Fibroblast of gingiva (primary cell): ENCODE results near the gene UBALD1.

Experiments
- DNase-seq: peaks from one replicate; pipeline ENCODE4 v3.0.0-alpha.2; 2011; ENCODE audit warnings: low read depth

The UBALD1 gene

GRCh38 chr16:4616047-4616811 is 1.5 kb upstream of the UBALD1 start:
- peak; percentile 100 for DNase-seq

DNA sequence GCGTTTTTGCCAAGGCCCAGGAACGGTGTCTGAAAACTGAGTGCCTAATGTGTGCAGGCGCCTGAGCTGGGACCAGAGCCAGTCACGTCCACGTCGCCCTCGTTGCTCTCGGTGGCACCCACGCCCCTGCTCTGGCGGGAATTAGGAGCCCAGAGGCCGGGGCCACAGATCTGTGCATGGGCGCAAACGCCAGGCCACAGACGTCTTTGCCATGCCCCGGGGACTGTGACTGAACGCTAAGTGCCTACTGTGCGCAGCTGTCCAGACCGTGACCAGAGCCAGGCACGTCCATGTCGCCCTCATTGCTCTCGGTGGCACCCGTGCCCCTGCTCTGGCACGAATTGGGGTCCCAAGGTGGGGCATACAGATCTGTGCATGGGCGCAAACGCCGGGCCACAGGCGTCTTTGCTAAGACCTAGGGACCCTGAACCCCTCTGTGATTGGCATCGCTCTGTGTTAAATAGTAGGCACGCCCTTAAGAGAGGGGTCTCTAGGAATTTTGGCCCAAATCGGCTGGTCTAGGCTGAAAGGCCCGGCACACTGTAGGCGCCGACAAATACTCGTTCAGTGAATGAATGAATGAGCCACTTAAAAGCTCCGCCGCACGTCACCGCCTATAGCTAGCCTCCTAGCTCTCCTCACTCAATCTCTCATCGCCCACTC is 827 bp upstream of the UBALD1 start:
- no peak for DNase-seq

DNA sequence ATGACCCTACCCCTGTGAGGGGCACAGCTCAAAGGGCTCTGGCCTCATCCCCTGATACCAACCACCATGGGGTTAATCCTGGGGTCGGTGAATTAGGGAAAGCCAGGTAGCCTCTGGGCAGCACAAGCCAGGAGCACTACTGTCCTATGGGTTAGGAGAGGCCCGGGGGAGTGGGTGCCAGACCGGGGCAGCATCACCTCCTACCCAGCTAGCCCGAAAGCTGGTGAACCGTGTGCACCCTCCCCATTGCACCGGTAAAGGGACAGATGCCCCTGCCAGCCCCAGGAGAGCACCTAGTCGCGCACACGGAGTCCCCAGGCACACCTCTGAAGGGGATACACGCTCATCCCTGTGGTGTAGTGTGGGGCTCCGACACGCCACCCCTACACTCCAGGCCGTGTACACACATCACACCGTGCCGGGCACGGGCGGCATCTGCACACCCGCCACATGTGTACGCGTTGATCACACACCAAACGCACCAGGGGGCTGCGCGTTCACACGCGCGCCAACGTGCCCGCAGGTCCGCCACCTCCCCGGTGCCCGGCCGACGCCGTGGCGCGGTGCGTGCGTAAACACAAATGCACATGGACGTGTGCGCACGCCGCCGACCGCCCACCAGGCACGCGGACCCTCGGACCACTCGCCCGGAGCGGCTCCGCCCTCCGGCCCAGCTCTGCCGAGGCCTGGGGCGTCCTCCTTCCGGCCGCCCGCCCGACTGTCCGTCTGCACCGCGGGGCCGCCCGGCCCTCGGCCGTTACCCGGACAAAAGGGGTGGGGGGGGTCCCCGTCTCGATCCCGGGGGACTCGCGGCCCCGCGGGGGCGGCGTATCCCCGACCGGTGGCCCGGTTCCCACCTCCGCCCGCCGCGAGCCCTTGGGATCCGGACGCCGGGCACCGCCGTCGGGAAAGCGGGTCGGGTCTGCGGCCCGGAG is 785 bp downstream of the UBALD1 start:
- peak; percentile 21 for DNase-seq

DNA sequence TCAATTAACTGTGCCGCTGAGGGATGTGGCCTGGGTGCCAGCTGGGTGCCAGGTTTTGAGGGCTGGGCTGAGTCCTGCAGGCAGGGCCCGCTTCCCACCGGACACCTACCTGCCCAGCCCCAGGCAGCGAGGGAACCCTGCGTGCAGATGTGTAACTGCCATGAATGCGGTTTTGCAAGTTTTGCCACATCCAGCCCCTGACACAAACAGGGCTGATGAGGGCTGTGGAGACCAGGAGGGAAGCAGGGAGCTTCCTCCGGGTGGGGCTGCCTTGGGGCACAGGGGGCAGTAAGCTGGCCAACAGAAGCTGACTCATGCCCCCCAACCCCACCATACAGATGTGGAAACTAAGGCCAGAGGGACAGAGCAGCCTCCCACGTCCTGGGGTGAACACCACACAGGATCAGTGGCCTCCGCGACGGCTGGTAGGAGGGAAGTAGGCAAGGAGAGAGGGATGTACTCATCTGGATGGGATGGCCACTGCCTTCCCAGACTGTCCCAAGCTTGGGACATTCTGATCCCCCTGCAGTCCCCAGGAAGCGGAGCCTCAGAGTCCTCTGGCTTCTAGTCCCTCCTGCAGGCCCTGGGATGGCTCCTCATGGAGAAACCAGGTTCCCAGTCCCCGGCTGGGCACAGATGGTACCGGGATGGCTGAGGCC is 1.6 kb downstream of the UBALD1 start:
- no peak for DNase-seq

GRCh38 chr16:4612474-4612931 is 2.2 kb downstream of the UBALD1 start:
- no peak for DNase-seq

DNA sequence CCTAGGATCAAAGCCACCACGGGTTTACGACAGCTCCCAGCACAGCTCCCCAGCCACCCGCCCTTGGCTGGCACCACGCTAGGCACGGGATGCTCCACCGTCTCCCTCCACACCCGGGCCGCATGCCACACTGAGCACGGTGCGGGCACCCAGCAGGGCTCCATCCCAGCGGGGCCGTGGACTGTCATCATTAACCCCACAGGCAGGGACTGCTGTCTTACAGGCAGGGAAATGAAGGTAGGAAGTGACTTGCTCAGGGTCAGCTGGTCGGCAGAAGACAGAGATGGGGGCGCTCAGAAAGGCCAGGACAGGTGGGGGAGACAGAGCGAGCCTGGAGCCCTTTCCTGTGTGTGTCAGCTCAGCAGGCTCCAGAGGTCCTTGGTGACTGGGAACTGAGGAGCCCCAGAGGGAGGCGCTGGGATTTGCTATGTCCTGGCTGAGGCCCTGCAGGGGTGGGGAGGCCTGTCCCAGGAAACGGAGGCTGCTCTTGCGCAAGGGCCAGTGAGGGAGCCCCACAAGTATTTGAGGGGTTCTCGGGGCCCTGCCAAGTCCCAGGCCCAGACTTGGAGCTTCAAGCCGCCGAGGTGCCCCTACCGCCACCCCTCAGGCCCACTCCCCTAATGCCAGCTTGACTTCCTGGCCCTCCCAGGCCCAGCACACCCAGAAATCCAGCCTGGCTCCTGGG is 3.2 kb downstream of the UBALD1 start:
- DNase-seq = no peak

- no peak for DNase-seq
These were observed 4.4 kb downstream of the UBALD1 start for GRCh38 chr16:4610011-4611005.

DNA sequence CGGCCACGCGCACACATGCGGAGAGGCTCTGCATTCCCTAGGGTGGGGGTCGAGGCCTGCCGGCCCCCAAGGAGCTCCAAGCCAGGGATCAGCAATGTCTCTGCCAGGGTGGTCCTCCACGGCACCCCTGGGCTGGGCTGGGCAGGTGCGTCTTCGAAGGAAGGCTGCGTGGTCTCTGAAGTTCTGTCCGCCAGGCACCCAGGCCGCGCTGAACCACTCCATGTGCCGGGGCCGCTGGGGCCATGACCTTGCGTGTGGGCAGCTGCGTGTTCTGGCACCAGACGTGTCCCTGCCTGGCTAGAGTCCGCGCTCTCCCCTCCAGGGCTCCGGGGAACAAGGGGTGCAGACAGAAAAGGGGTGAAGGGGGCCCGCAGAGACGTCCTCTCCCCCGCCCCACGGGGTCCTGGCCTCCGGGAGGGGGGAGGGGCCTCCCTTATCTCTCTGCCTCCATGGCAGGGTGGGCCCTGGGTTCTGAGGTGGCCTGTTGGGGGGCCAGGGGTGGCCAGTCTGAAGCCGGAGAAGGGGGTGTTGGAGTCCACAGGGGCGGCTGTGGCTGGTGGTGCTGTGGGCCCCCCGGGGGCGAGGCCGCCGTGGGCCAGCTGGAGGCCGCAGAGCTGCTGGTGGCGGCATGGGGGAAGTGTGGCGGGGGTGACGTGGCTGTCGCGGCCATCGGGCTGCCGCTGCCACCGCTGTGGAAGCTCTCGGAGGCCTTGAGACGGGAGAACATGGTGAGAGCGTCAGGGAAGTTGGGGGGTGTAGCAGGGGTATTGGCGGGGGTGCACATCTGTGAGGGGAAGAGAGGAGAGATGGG is 5.3 kb downstream of the UBALD1 start:
- no peak for DNase-seq

- DNase-seq = no peak
These were observed 6.0 kb downstream of the UBALD1 start for GRCh38 chr16:4608704-4608980.

DNA sequence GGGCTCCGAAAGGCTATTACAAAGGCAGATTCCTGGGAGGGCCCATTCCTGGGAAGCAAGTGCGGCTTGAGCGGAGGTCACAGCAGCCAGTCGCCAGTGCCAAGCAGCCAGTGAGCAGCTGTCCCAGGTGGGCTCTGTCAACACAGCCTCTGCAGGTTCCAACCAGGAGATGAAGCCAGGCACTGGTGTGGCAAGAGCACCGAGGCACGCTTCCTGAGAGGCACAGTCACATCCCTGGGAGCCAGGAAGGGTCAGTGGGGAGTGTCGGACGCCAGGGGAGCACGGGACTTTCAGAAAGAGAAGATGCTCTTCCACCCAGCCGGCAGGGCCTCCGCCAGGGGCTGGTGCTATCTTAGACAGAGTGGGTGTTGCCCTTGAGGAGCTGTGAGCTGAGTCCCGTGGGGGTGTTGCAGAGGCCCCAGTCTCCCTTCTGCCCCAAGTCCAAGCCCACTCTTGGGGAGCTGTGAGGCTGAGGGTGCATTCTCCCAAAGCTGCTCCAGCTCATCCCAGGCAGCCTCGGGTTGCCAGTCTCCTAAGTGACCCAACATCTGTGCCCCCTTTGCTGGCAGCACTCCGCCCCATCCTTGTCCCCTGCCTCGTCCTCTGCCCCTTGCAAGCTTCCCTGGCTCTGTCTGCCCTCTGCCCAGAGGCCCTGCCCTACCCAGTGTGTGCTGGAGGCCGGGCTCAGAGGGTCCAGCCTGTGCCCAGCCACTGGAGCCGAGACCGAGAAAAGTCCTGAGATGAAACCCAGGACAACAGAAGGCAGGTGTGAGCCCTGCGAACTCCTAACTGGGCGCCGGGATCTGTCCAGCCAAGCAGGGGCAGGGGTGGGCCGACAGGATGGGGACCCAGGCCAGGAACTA is 6.6 kb downstream of the UBALD1 start:
- no peak for DNase-seq

DNA sequence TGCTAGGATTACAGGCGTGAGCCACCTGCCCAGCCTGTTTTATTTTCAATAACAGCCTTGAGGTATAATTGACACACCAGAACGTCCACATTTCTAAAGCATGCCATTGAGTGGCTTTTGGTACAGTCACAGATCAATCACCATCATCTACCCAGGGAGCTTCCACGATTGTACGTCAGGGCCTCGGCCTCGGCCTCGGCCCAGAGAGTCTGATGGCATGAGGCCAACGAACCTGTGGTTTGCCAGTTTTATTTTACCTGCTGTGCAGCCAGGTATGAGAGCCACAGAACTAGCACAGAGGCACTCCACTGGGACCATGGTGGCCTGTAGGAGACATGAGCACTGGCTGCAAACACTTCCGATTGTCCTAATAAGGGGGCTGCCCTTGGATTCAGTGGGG is 8.3 kb downstream of the UBALD1 start:
- DNase-seq = no peak

DNA sequence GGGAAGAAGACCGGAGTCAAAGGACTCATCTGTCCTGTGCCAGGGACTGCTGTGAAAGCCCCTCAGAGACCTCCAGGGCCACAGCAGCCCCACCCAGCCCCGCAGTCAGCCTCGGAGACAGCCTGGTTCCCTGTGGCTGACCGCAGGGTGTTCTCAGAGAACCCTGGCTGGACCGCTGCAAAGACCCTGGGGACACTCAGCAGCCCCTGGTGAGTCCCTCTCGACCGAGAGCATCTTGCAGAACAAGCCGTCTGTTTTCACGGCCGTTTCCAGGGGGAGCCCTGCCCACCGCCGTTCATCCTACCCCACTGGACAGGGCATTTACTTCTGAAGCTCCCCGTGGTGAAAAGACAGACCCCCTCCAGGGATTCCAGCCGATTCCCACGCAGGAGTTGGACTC is 10.3 kb downstream of the UBALD1 start:
- no peak for DNase-seq

DNA sequence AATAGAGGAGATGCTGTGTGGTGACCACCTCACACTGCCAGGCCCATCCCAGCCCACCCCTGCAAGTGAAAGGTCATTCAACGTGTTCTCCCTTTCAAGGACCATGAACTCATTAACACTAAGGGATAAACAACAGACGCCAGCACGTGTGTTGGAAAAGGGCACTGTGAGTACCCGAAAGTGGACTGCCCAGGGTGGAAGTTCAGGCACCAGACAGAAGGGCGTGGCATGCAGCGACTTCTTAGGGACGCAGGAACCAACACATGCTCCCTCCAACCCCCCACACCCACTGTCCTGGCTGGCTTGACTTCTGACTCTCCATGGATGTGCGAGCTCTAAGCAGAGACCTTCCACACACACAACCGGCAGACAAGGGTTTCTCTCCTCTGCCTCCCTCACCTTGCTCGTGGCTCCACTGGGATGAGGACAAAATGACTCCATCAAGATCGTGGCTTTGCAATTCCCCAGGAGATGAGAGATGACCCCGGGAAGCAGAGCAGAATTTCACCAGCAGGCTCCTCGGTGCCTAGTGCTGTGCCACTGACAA is 11.0 kb downstream of the UBALD1 start:
- DNase-seq = no peak

DNA sequence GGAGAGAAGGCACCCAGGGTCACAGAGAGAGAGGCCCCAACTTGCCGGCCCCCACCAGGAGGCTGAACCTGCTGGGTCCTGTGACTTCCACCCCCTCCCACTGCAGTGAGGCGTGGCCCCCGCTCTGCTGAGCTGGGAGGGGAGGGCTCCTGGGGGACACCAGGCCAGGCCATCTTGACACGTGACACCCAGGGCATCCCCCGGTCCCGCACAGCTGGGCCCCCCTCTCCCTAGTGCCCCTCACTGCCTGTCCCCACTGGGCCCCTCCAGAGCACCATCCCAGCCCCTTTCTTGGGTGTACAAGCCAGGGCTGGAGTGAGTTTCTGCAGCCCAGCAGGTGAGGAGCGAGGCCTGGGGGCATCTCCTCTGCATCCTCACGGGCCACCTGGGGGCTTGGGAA is 12.4 kb downstream of the UBALD1 start:
- no peak for DNase-seq

- DNase-seq = no peak
These were observed 12.9 kb downstream of the UBALD1 start for GRCh38 chr16:4601864-4602186.

- no peak for DNase-seq
These were observed 13.4 kb downstream of the UBALD1 start for GRCh38 chr16:4601036-4601863.

- DNase-seq = no peak
These were observed 15.1 kb downstream of the UBALD1 start for GRCh38 chr16:4599545-4599944.

- no peak for DNase-seq
These were observed 15.7 kb downstream of the UBALD1 start for GRCh38 chr16:4599037-4599436.
